Neural cell (in vitro differentiated cells): ENCODE results near the gene MN1. TPM values are rescaled to one million over a fixed set of nuclear protein-coding genes. Genes with fewer than 3 reads are reported as not detected.

Experiments used
- H2AFZ ChIP-seq: fragments of 200-600, 300-800 bp; sonication (generic), shearing (Covaris generic); 2 replicates; pipeline ENCODE4 v1.6.0; 2014; ENCODE audit warnings: low read depth, mild to moderate bottlenecking, antibody characterized with exemption, low read length, moderate library complexity
- H3F3A ChIP-seq: fragments of 200-600 bp; shearing (Covaris generic); 2 replicates; pipeline ENCODE4 v1.6.1; 2016; ENCODE audit warnings: mild to moderate bottlenecking, moderate library complexity, mixed read lengths, antibody characterized with exemption, low read length; ENCODE audit not compliant: insufficient read depth, poor library complexity, severe bottlenecking
- H3K27ac ChIP-seq: fragments of 200-600, 300-800 bp; sonication (generic), shearing (Covaris generic); 2 replicates; pipeline ENCODE4 v1.5.1; 2014; ENCODE audit warnings: mild to moderate bottlenecking, low read length, moderate library complexity
- H3K27me3 ChIP-seq: fragments of 300-800, 200-600 bp; sonication (generic), shearing (Covaris generic); 2 replicates; pipeline ENCODE4 v1.6.0; 2014; ENCODE audit warnings: mild to moderate bottlenecking, low read depth, low read length, moderate library complexity; ENCODE audit not compliant: insufficient read depth
- H3K36me3 ChIP-seq: fragments of 300-800, 200-600 bp; sonication (generic), shearing (Covaris generic); 2 replicates; pipeline ENCODE4 v1.5.1; 2014; ENCODE audit warnings: mild to moderate bottlenecking, antibody characterized with exemption, low read length, moderate library complexity; ENCODE audit not compliant: insufficient read depth
- H3K4me2 ChIP-seq: fragments of 300-800, 200-600 bp; sonication (generic), shearing (Covaris generic); 2 replicates; pipeline ENCODE4 v1.6.0; 2014; ENCODE audit warnings: mild to moderate bottlenecking, low read length
- H3K4me3 ChIP-seq: fragments of 300-800, 200-600 bp; sonication (generic), shearing (Covaris generic); 2 replicates; pipeline ENCODE4 v1.5.1; 2014; ENCODE audit warnings: mild to moderate bottlenecking, low read length, moderate library complexity
- H3K79me2 ChIP-seq: fragments of 200-600 bp; shearing (Covaris generic); replicated peaks from 2 replicates; pipeline ENCODE4 v1.6.0; 2014; ENCODE audit warnings: mild to moderate bottlenecking, low read length, moderate library complexity; ENCODE audit not compliant: insufficient read depth
- H3K9ac ChIP-seq: fragments of 300-800, 200-600 bp; sonication (generic), shearing (Covaris generic); 2 replicates; pipeline ENCODE4 v1.6.1; 2016; ENCODE audit warnings: mild to moderate bottlenecking, low read length, mixed read lengths
- H3K9me2 ChIP-seq: fragments of 200-600 bp; shearing (Covaris generic); 2 replicates; pipeline ENCODE4 v1.6.1; 2016; ENCODE audit warnings: mild to moderate bottlenecking, low read length, mixed read lengths; ENCODE audit not compliant: insufficient read depth
- H3K9me3 ChIP-seq: fragments of 200-600, 300-800 bp; sonication (generic), shearing (Covaris generic); 2 replicates; pipeline ENCODE4 v1.6.1; 2016; ENCODE audit warnings: mild to moderate bottlenecking, mixed run types, low read length, moderate library complexity, mixed read lengths
- H4K20me1 ChIP-seq: fragments of 200-600 bp; shearing (Covaris generic); 2 replicates; pipeline ENCODE4 v1.6.1; 2016; ENCODE audit warnings: mild to moderate bottlenecking, mixed run types; ENCODE audit not compliant: insufficient read depth
- CTCF ChIP-seq: fragments of 450-650 bp; IDR thresholded peaks from 2 replicates; pipeline ENCODE4 v1.5.1; 2014; ENCODE audit warnings: antibody characterized with exemption, mild to moderate bottlenecking, moderate library complexity; ENCODE audit not compliant: poor library complexity, severe bottlenecking
- EP300 ChIP-seq: fragments of 450-650 bp; conservative IDR thresholded peaks from 2 replicates; pipeline ENCODE4 v1.6.1; 2014; ENCODE audit warnings: antibody characterized with exemption, mild to moderate bottlenecking, moderate library complexity; ENCODE audit not compliant: poor library complexity, severe bottlenecking
- EZH2 ChIP-seq: fragments of 200-600, 300-800 bp; shearing (Covaris generic), sonication (generic); IDR thresholded peaks from 2 replicates; pipeline ENCODE4 v1.6.1; 2014; ENCODE audit warnings: antibody characterized with exemption, low read length, borderline replicate concordance, mild to moderate bottlenecking; ENCODE audit not compliant: insufficient read depth, poor library complexity, severe bottlenecking
- MXI1 ChIP-seq: fragments of 450-650 bp; conservative IDR thresholded peaks from 2 replicates; pipeline ENCODE4 v1.6.1; 2014; ENCODE audit warnings: antibody characterized with exemption, mild to moderate bottlenecking; ENCODE audit not compliant: poor library complexity, severe bottlenecking
- POLR2AphosphoS5 ChIP-seq: IDR thresholded peaks from 2 replicates; pipeline ENCODE4 v1.6.1; 2012
- RAD21 ChIP-seq: fragments of 450-650 bp; conservative IDR thresholded peaks from 2 replicates; pipeline ENCODE4 v1.6.1; 2014; ENCODE audit warnings: antibody characterized with exemption, mild to moderate bottlenecking, moderate library complexity
- SMC3 ChIP-seq: fragments of 450-650 bp; conservative IDR thresholded peaks from 2 replicates; pipeline ENCODE4 v1.6.1; 2014; ENCODE audit warnings: antibody characterized with exemption, mild to moderate bottlenecking, moderate library complexity; ENCODE audit not compliant: poor library complexity
- TAF1 ChIP-seq: IDR thresholded peaks from 2 replicates; pipeline ENCODE4 v1.6.1; 2012; ENCODE audit warnings: low read depth
- polyA plus RNA-seq: library from polyadenylated mRNA; depleted of rRNA; stranded (reverse); fragments of >200 nt; gene quantifications from 2 replicates; pipeline ENCODE4 v1.2.3, GENCODE V29; 2014
- TF ChIP-seq, protein P1 (sequence below): IDR thresholded peaks from 2 replicates; pipeline ENCODE4 v1.6.1; 2012; ENCODE audit warnings: borderline replicate concordance

MN1 gene
- polyA plus RNA-seq, 1 donor from 2014 or later = 7.3 TPM

DNA sequence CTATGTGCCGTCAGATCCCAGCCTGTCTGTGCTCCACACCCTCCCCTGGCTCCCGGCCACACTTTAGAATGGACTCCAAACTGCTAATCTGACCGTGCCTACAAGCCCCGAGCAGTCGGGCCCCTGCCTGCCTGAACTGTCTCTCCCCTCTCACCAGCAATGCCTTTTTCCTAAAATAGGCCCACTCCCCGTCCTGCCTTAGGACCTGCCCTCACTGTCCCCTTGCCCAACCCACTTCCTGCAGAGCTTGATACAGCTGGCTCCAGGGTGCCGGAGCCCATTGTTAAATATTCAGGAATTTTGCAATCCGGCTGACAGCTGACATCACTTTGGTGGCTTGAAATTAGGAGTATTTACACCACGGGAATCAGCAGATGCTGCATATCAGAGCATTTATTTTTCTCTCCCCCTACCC is 21.4 kb downstream of the MN1 start:
- H3F3A ChIP-seq = no peaks in the 10 kb centered on the region
- peaks cover 80% of the 10 kb centered on the region for H3K79me2 ChIP-seq
- no peaks in the 10 kb centered on the region for H3K36me3 ChIP-seq
- H3K4me2 ChIP-seq = no peak overlapping the region
- H3K9me3 ChIP-seq = no peaks in the 10 kb centered on the region
- peaks cover 7% of the 10 kb centered on the region for H4K20me1 ChIP-seq
- H2AFZ ChIP-seq = no peak overlapping the region
- no peak overlapping the region for H3K27ac ChIP-seq
- no peak overlapping the region for H3K4me3 ChIP-seq
- no peak for TF ChIP-seq TAF1
- no peak for TF ChIP-seq EP300
- TF ChIP-seq CTCF = no peak
- no peak for TF ChIP-seq EZH2
- TF ChIP-seq RAD21 = no peak
- TF ChIP-seq MXI1 = no peak
- TF ChIP-seq, protein P1, sequence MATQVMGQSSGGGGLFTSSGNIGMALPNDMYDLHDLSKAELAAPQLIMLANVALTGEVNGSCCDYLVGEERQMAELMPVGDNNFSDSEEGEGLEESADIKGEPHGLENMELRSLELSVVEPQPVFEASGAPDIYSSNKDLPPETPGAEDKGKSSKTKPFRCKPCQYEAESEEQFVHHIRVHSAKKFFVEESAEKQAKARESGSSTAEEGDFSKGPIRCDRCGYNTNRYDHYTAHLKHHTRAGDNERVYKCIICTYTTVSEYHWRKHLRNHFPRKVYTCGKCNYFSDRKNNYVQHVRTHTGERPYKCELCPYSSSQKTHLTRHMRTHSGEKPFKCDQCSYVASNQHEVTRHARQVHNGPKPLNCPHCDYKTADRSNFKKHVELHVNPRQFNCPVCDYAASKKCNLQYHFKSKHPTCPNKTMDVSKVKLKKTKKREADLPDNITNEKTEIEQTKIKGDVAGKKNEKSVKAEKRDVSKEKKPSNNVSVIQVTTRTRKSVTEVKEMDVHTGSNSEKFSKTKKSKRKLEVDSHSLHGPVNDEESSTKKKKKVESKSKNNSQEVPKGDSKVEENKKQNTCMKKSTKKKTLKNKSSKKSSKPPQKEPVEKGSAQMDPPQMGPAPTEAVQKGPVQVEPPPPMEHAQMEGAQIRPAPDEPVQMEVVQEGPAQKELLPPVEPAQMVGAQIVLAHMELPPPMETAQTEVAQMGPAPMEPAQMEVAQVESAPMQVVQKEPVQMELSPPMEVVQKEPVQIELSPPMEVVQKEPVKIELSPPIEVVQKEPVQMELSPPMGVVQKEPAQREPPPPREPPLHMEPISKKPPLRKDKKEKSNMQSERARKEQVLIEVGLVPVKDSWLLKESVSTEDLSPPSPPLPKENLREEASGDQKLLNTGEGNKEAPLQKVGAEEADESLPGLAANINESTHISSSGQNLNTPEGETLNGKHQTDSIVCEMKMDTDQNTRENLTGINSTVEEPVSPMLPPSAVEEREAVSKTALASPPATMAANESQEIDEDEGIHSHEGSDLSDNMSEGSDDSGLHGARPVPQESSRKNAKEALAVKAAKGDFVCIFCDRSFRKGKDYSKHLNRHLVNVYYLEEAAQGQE = no peak
- no peak for TF ChIP-seq POLR2AphosphoS5
- no peak for TF ChIP-seq SMC3
- H3K9ac ChIP-seq = no peak overlapping the region
- no peaks in the 10 kb centered on the region for H3K27me3 ChIP-seq
- H3K9me2 ChIP-seq = no peaks in the 10 kb centered on the region

DNA sequence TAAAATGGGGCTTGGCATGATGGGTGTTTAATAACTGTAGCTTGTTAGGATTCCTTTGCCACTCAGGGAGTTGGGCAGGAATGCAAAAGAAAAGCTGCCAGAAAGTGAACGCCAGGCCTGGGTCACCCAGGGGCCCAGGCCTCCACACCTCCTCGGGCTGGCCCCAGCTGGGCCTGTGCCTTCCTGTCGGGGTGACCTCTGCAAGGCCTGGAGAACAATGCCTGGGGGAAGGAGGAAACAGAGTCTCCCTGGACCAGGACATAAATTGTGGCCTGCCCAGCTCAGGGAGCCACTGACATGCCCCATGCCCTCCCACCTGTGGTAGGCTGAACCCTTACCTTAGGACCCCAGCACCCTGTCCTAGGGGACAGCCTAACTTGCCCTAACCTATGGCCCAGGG is 21.9 kb downstream of the MN1 start:
- no peaks in the 10 kb centered on the region for H3K27me3 ChIP-seq
- no peak overlapping the region for H3K27ac ChIP-seq
- H3K9me2 ChIP-seq = no peaks in the 10 kb centered on the region
- H3K9ac ChIP-seq = no peak overlapping the region
- H3K4me3 ChIP-seq = no peak overlapping the region
- H3K9me3 ChIP-seq = no peaks in the 10 kb centered on the region
- H3F3A ChIP-seq = no peaks in the 10 kb centered on the region
- H3K36me3 ChIP-seq = no peaks in the 10 kb centered on the region
- H3K4me2 ChIP-seq = no peak overlapping the region
- no peak for TF ChIP-seq CTCF
- TF ChIP-seq MXI1 = no peak
- TF ChIP-seq RAD21 = no peak
- no peak for TF ChIP-seq TAF1
- H4K20me1 ChIP-seq = peaks cover 3% of the 10 kb centered on the region
- no peak overlapping the region for H2AFZ ChIP-seq
- H3K79me2 ChIP-seq = peaks cover 78% of the 10 kb centered on the region
